LNCaP clone FGC (cell line): Measurements from ENCODE around the gene ABCD1.
"Not testable (repeated sequence)": the region's sequence is repeated elsewhere in the genome, so short reads cannot be mapped to it uniquely, and the experiment has no call there.

ENCODE experiments used
- DNase-seq: peaks from one replicate; pipeline ENCODE4 v3.0.0-alpha.2; 2011; ENCODE audit warnings: low read depth
- H3K4me3 ChIP-seq: 2 replicates; pipeline ENCODE4 v1.5.1; 2011; ENCODE audit warnings: mild to moderate bottlenecking, low read depth, low read length, control low read depth
- CTCF ChIP-seq: IDR thresholded peaks from 2 replicates; pipeline ENCODE4 v1.5.1; 2012; ENCODE audit warnings: mild to moderate bottlenecking; ENCODE audit not compliant: control insufficient read depth, insufficient read depth; ENCODE audit errors: extremely low read depth

Gene ABCD1

GRCh38 chrX:153728951-153729631, 4.4 kb downstream of the ABCD1 start:
- no peak for DNase-seq
- TF ChIP-seq CTCF: no peak
- no peak overlapping the region for H3K4me3 ChIP-seq

- not testable (repeated sequence) for DNase-seq, H3K4me3 ChIP-seq
Measured at GRCh38 chrX:153730115-153730514, 5.5 kb downstream of the ABCD1 start.

- DNase-seq: no peak
- TF ChIP-seq CTCF: no peak
- H3K4me3 ChIP-seq: no peak overlapping the region
Measured at GRCh38 chrX:153731117-153731844, 6.6 kb downstream of the ABCD1 start.

GRCh38 chrX:153731845-153732215, 7.2 kb downstream of the ABCD1 start:
- DNase-seq: no peak
- no peak overlapping the region for H3K4me3 ChIP-seq
- no peak for TF ChIP-seq CTCF

GRCh38 chrX:153732401-153732800, 7.7 kb downstream of the ABCD1 start:
- DNase-seq: no peak
- TF ChIP-seq CTCF: no peak
- no peak overlapping the region for H3K4me3 ChIP-seq

GRCh38 chrX:153733651-153734240, 9.1 kb downstream of the ABCD1 start:
- DNase-seq: no peak
- TF ChIP-seq CTCF: no peak
- H3K4me3 ChIP-seq: no peak overlapping the region

GRCh38 chrX:153734871-153735270, 10.2 kb downstream of the ABCD1 start:
- no peak overlapping the region for H3K4me3 ChIP-seq
- no peak for TF ChIP-seq CTCF
- no peak for DNase-seq
